HCT116 (cell line): Measurements from ENCODE around the gene PARVB. TPM values are rescaled to one million over a fixed set of nuclear protein-coding genes. Genes with fewer than 3 reads are reported as not detected.

Source experiments
- ATAC-seq: fragments of 200-7000 bp; cut with Tn5 transposase; 2 replicates; pipeline ENCODE4 v1.9.1; 2020; ENCODE audit warnings: mild to moderate bottlenecking, moderate library complexity
- BruUV-seq: library from RNA; stranded (reverse); fragments of 400-500 nt; replicated peaks from 2 replicates; lab custom pipeline; 2021; lab: Mats Ljungman, UMichigan
- CTCF ChIA-PET: fragments of 300-600 bp; sonication (Branson Sonifier 250); formaldehyde crosslinking; loops from one replicate; lab custom pipeline; 2021; ENCODE audit warnings: antibody characterized with exemption; lab: Charles Lee
- POLR2A ChIA-PET: fragments of 300-600, 350-600 bp; sonication (Branson Sonifier 250); formaldehyde crosslinking; loops from one replicate; lab custom pipeline; 2021; ENCODE audit warnings: antibody characterized with exemption; lab: Charles Lee
- RAD21 ChIA-PET, 2 experiments: fragments of 300-600 bp; sonication (Branson Sonifier 250); formaldehyde crosslinking; loops; one replicate each; lab custom pipeline; 2023; ENCODE audit warnings: low total read pairs in 2 of 2; ENCODE audit not compliant: uncharacterized antibody in 2 of 2, unreplicated experiment in 2 of 2, low non-redundant PET in 1 of 2; lab: Charles Lee
- DNase-seq: peaks from one replicate; pipeline ENCODE4 v3.0.0-alpha.2; 2010; ENCODE audit warnings: low read depth, low spot score
- H2AFZ ChIP-seq: fragments of 200-600 bp; shearing (Covaris generic), sonication (generic); 2 replicates; pipeline ENCODE4 v1.6.1; 2017; ENCODE audit warnings: low read depth, mixed run types, mixed read lengths, antibody characterized with exemption, low read length; ENCODE audit not compliant: poor library complexity, severe bottlenecking
- H3K27ac ChIP-seq: 2 replicates; pipeline ENCODE4 v1.5.1; 2012; ENCODE audit warnings: low read depth, low read length
- H3K27me3 ChIP-seq: fragments of 200-600 bp; sonication (generic); 2 replicates; pipeline ENCODE4 v1.6.1; 2016; ENCODE audit warnings: mixed run types, low read length, mixed read lengths; ENCODE audit not compliant: insufficient read depth
- H3K36me3 ChIP-seq, 2 experiments: fragments of 200-500 bp in 1 of 2; fragments of 200-600 bp in 1 of 2; sonication (Bioruptor generic) in 1 of 2; sonication (generic) in 1 of 2; 2 replicates each; pipeline versions ENCODE4 v1.5.1 to v1.6.1; 2014 to 2016; ENCODE audit warnings: low read length in 2 of 2, inconsistent platforms in 1 of 2, mixed read lengths in 1 of 2, mixed run types in 1 of 2; ENCODE audit not compliant: insufficient read depth in 2 of 2, control insufficient read depth in 1 of 2
- H3K4me1 ChIP-seq, 2 experiments: fragments of 200-600 bp in 1 of 2; sonication (generic) in 1 of 2; 2 replicates each; pipeline versions ENCODE4 v1.5.1 to v1.6.1; 2012 to 2017; ENCODE audit warnings: low read length in 2 of 2, inconsistent platforms in 1 of 2, mild to moderate bottlenecking in 1 of 2, mixed read lengths in 1 of 2, mixed run types in 1 of 2, moderate library complexity in 1 of 2; ENCODE audit not compliant: insufficient read depth in 2 of 2, control insufficient read depth in 1 of 2
- H3K4me2 ChIP-seq: fragments of 200-600 bp; sonication (generic); 2 replicates; pipeline ENCODE4 v1.6.1; 2017; ENCODE audit warnings: mixed run types, low read length, mixed read lengths
- H3K4me3 ChIP-seq, 2 experiments: fragments of 200-600 bp in 1 of 2; sonication (generic) in 1 of 2; replicated peaks in 1 of 2; 2 replicates each; pipeline ENCODE4 v1.5.1; 2011 to 2016; ENCODE audit warnings: low read length in 2 of 2, control low read depth in 1 of 2, low read depth in 1 of 2, mild to moderate bottlenecking in 1 of 2, mixed read lengths in 1 of 2, mixed run types in 1 of 2
- H3K79me2 ChIP-seq: fragments of 200-600 bp; sonication (generic); 2 replicates; pipeline ENCODE4 v1.6.1; 2017; ENCODE audit warnings: mild to moderate bottlenecking, mixed run types, low read length, moderate library complexity, mixed read lengths; ENCODE audit not compliant: insufficient read depth
- H3K9ac ChIP-seq: fragments of 200-600 bp; sonication (generic); 2 replicates; pipeline ENCODE4 v1.6.1; 2016; ENCODE audit warnings: low read length, mixed read lengths
- H3K9me2 ChIP-seq: fragments of 200-600 bp; sonication (generic), shearing (Covaris generic); 2 replicates; pipeline ENCODE4 v1.6.1; 2017; ENCODE audit warnings: mixed run types, mild to moderate bottlenecking, moderate library complexity; ENCODE audit not compliant: insufficient read depth
- H3K9me3 ChIP-seq, 2 experiments: fragments of 200-500 bp in 1 of 2; fragments of 200-600 bp in 1 of 2; sonication (Bioruptor generic) in 1 of 2; sonication (generic) in 1 of 2; 2 replicates each; pipeline ENCODE4 v1.6.1; 2014 to 2017; ENCODE audit warnings: low read length in 2 of 2, mixed read lengths in 2 of 2, inconsistent platforms in 1 of 2, low read depth in 1 of 2, mild to moderate bottlenecking in 1 of 2, mixed run types in 1 of 2, moderate library complexity in 1 of 2; ENCODE audit not compliant: control insufficient read depth in 1 of 2, insufficient read depth in 1 of 2
- H4K20me1 ChIP-seq: fragments of 200-600 bp; sonication (generic), shearing (Covaris generic); 2 replicates; pipeline ENCODE4 v1.6.1; 2017; ENCODE audit warnings: mixed run types, mild to moderate bottlenecking, moderate library complexity; ENCODE audit not compliant: insufficient read depth
- EGR1 ChIP-seq: IDR thresholded peaks from 2 replicates; pipeline ENCODE4 v1.6.1; 2012; ENCODE audit warnings: low read depth
- ELF1 ChIP-seq: IDR thresholded peaks from 2 replicates; pipeline ENCODE4 v1.6.1; 2012; ENCODE audit warnings: low read depth, borderline replicate concordance
- EZH2phosphoT487 ChIP-seq: fragments of 200-600 bp; IDR thresholded peaks from 2 replicates; pipeline ENCODE4 v1.6.1; 2018; ENCODE audit warnings: antibody characterized with exemption, borderline replicate concordance
- SP1 ChIP-seq: IDR thresholded peaks from 2 replicates; pipeline ENCODE4 v1.6.1; 2012; ENCODE audit warnings: low read depth
- SRF ChIP-seq: IDR thresholded peaks from 2 replicates; pipeline ENCODE4 v1.6.1; 2012; ENCODE audit warnings: low read depth
- YY1 ChIP-seq: IDR thresholded peaks from 2 replicates; pipeline ENCODE4 v1.6.1; 2011; ENCODE audit warnings: low read length, low read depth, moderate library complexity, mild to moderate bottlenecking; ENCODE audit not compliant: insufficient replicate concordance; ENCODE audit errors: extremely low read depth
- ZFX ChIP-seq: fragments of 450-650 bp; IDR thresholded peaks from 2 replicates; pipeline ENCODE4 v1.6.1; 2017
- ZNF274 ChIP-seq: fragments of 200-500 bp; sonication (Bioruptor generic); IDR thresholded peaks from 2 replicates; pipeline ENCODE4 v1.6.1; 2014; ENCODE audit warnings: mild to moderate bottlenecking, low read depth, low read length, inconsistent platforms
- intact Hi-C: fragments of 100-400 bp; cut with micrococcal nuclease; formaldehyde crosslinking; loops from 2 replicates; pipeline ENCODE4 v1.10.0; 2022
- total RNA-seq: library from RNA; stranded (reverse); gene quantifications from one replicate; pipeline ENCODE4 v1.2.1, GENCODE V29; 2021; ENCODE audit not compliant: unreplicated experiment
- TF ChIP-seq, protein P1 (sequence below): IDR thresholded peaks from 2 replicates; pipeline ENCODE4 v1.6.1; 2011; ENCODE audit warnings: mild to moderate bottlenecking, low read length, moderate library complexity; ENCODE audit not compliant: insufficient replicate concordance; ENCODE audit errors: extremely low read depth
- TF ChIP-seq, protein P2 (sequence below): IDR thresholded peaks from 2 replicates; pipeline ENCODE4 v1.6.1; 2012
- TF ChIP-seq, protein P3 (sequence below): IDR thresholded peaks from 2 replicates; pipeline ENCODE4 v1.6.1; 2012

Gene PARVB
- total RNA-seq, 1 experiment from 2014 or later = 21.4 TPM

DNA sequence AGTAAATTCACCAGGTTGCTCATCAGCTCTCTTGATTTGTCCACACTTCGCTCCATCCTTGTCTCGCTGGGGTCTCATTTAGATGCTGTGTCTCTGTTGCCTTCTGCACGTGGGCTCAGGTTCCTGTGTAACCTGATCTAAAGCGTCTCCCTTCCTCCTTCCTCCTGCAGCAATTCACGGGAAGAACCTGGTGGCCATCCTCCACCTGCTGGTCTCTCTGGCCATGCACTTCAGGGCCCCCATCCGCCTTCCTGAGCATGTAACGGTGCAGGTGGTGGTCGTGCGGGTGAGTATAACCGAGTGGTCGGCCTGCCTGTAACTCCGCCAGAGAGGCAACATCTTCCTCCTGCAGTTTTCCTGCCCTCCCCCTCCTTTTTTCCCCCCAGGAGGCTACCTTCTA, 108.6 kb downstream of the PARVB start:
- no peak overlapping the region for H3K4me3 ChIP-seq
- H3K36me3 ChIP-seq = no peaks in the 10 kb centered on the region
- no peaks in the 10 kb centered on the region for H4K20me1 ChIP-seq
- ChIA-PET RAD21 (no interaction called here), CTCF (no interaction called here), POLR2A (no interaction called here)
- H3K27me3 ChIP-seq = no peaks in the 10 kb centered on the region
- intact Hi-C loops = no loop called here
- ATAC-seq (no peak), DNase-seq (no peak)
- H3K4me2 ChIP-seq = no peak overlapping the region
- no peaks in the 10 kb centered on the region for H3K79me2 ChIP-seq
- H3K9me2 ChIP-seq = no peaks in the 10 kb centered on the region
- no TSS peak for BruUV-seq
- peaks cover 0 to 7% of the 10 kb centered on the region in 2 experiments; a peak in 2 of 4 replicates for H3K4me1 ChIP-seq
- H3K27ac ChIP-seq = no peak overlapping the region
- no peak for TF ChIP-seq SP1
- no peak for TF ChIP-seq EZH2phosphoT487
- TF ChIP-seq, protein P1, sequence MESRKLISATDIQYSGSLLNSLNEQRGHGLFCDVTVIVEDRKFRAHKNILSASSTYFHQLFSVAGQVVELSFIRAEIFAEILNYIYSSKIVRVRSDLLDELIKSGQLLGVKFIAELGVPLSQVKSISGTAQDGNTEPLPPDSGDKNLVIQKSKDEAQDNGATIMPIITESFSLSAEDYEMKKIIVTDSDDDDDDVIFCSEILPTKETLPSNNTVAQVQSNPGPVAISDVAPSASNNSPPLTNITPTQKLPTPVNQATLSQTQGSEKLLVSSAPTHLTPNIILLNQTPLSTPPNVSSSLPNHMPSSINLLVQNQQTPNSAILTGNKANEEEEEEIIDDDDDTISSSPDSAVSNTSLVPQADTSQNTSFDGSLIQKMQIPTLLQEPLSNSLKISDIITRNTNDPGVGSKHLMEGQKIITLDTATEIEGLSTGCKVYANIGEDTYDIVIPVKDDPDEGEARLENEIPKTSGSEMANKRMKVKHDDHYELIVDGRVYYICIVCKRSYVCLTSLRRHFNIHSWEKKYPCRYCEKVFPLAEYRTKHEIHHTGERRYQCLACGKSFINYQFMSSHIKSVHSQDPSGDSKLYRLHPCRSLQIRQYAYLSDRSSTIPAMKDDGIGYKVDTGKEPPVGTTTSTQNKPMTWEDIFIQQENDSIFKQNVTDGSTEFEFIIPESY = no peak
- TF ChIP-seq SRF = no peak
- TF ChIP-seq, protein P2, sequence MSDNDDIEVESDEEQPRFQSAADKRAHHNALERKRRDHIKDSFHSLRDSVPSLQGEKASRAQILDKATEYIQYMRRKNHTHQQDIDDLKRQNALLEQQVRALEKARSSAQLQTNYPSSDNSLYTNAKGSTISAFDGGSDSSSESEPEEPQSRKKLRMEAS = no peak
- TF ChIP-seq, protein P3, sequence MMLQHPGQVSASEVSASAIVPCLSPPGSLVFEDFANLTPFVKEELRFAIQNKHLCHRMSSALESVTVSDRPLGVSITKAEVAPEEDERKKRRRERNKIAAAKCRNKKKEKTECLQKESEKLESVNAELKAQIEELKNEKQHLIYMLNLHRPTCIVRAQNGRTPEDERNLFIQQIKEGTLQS = no peak
- no peak for TF ChIP-seq ZFX
- no peak for TF ChIP-seq EGR1
- TF ChIP-seq ZNF274 = no peak
- no peak for TF ChIP-seq ELF1
- no peak for TF ChIP-seq YY1
- no peaks in the 10 kb centered on the region for H3K9me3 ChIP-seq
- no peak overlapping the region for H3K9ac ChIP-seq
- H2AFZ ChIP-seq = no peak overlapping the region
